Calu3 (cell line): ENCODE measurements around the gene BEST1. TPM values are rescaled to one million over a fixed set of nuclear protein-coding genes. Genes with fewer than 3 reads are reported as not detected.

Experiments
- BruUV-seq: library from RNA; stranded (reverse); fragments of 400-500 nt; replicated peaks from 2 replicates; lab custom pipeline; 2021; lab: Mats Ljungman, UMichigan
- CTCF ChIA-PET: fragments of 300-600 bp; sonication (Branson Sonifier 250); formaldehyde crosslinking; loops from one replicate; lab custom pipeline; 2022; ENCODE audit warnings: antibody characterized with exemption; lab: Charles Lee
- DNase-seq: peaks from one replicate; pipeline ENCODE4 v3.0.0; 2022
- H3K27ac Mint-ChIP-seq: one replicate; pipeline ENCODE4 v1.8.0; 2022; ENCODE audit warnings: mixed read lengths; ENCODE audit not compliant: unreplicated experiment
- H3K27me3 Mint-ChIP-seq: one replicate; pipeline ENCODE4 v1.8.0; 2022; ENCODE audit warnings: mixed read lengths; ENCODE audit not compliant: unreplicated experiment
- H3K36me3 Mint-ChIP-seq: one replicate; pipeline ENCODE4 v1.8.0; 2022; ENCODE audit warnings: mild to moderate bottlenecking, moderate library complexity, mixed read lengths; ENCODE audit not compliant: insufficient read depth, unreplicated experiment
- H3K4me1 Mint-ChIP-seq: one replicate; pipeline ENCODE4 v1.8.0; 2022; ENCODE audit warnings: mild to moderate bottlenecking, low read depth, mixed read lengths; ENCODE audit not compliant: unreplicated experiment
- H3K4me3 Mint-ChIP-seq: one replicate; pipeline ENCODE4 v1.8.0; 2022; ENCODE audit warnings: mild to moderate bottlenecking, low read depth, moderate library complexity, mixed read lengths; ENCODE audit not compliant: unreplicated experiment
- H3K9me3 Mint-ChIP-seq: one replicate; pipeline ENCODE4 v1.8.0; 2022; ENCODE audit warnings: low read depth, mixed read lengths; ENCODE audit not compliant: unreplicated experiment
- CTCF ChIP-seq: fragments of 200-600 bp; IDR thresholded peaks from one replicate; pipeline ENCODE4 v1.8.0; 2022; ENCODE audit warnings: antibody characterized with exemption; ENCODE audit not compliant: unreplicated experiment
- intact Hi-C: fragments of 100-400 bp; cut with micrococcal nuclease; formaldehyde crosslinking; loops from one replicate; pipeline ENCODE4 v1.10.0; 2022; ENCODE audit not compliant: unreplicated experiment
- total RNA-seq: library from RNA; stranded (reverse); gene quantifications from 2 replicates; pipeline ENCODE4 v1.2.3, GENCODE V29; 2022

Gene BEST1
- total RNA-seq, 1 experiment from 2014 or later = 1.1 TPM

- H3K27ac Mint-ChIP-seq = no peak overlapping the region
- no peaks in the 10 kb centered on the region for H3K9me3 Mint-ChIP-seq
- H3K27me3 Mint-ChIP-seq = peaks cover 90% of the 10 kb centered on the region
- intact Hi-C loops = no loop called here
- DNase-seq = no peak
- no peak overlapping the region for H3K4me3 Mint-ChIP-seq
- no peaks in the 10 kb centered on the region for H3K36me3 Mint-ChIP-seq
- no TSS peak for BruUV-seq
- H3K4me1 Mint-ChIP-seq = peaks cover 8% of the 10 kb centered on the region
- CTCF ChIA-PET = no interaction called here
- no peak for TF ChIP-seq CTCF
Measured at GRCh38 chr11:61924064-61924455, 26.1 kb upstream of the BEST1 start.

GRCh38 chr11:61925736-61926135, 24.4 kb upstream of the BEST1 start:
- no TSS peak for BruUV-seq
- H3K4me1 Mint-ChIP-seq = no peaks in the 10 kb centered on the region
- no peak overlapping the region for H3K27ac Mint-ChIP-seq
- no peak for DNase-seq
- intact Hi-C loops = no loop called here
- CTCF ChIA-PET = no interaction called here
- TF ChIP-seq CTCF = no peak
- H3K36me3 Mint-ChIP-seq = no peaks in the 10 kb centered on the region
- peaks cover 73% of the 10 kb centered on the region for H3K27me3 Mint-ChIP-seq
- H3K4me3 Mint-ChIP-seq = no peak overlapping the region
- H3K9me3 Mint-ChIP-seq = no peaks in the 10 kb centered on the region

GRCh38 chr11:61926235-61926634, 23.9 kb upstream of the BEST1 start:
- H3K4me3 Mint-ChIP-seq = no peak overlapping the region
- no TSS peak for BruUV-seq
- no peaks in the 10 kb centered on the region for H3K9me3 Mint-ChIP-seq
- intact Hi-C loops = no loop called here
- no peak for TF ChIP-seq CTCF
- peaks cover 73% of the 10 kb centered on the region for H3K27me3 Mint-ChIP-seq
- no peak for DNase-seq
- no peaks in the 10 kb centered on the region for H3K4me1 Mint-ChIP-seq
- H3K36me3 Mint-ChIP-seq = no peaks in the 10 kb centered on the region
- H3K27ac Mint-ChIP-seq = no peak overlapping the region
- CTCF ChIA-PET = no interaction called here

GRCh38 chr11:61927501-61927900, 22.6 kb upstream of the BEST1 start:
- TF ChIP-seq CTCF = no peak
- intact Hi-C loops = no loop called here
- Mint-ChIP-seq H3K27ac (no peak overlapping the region), H3K4me1 (no peaks in the 10 kb centered on the region), H3K36me3 (no peaks in the 10 kb centered on the region), H3K27me3 (peaks cover 72% of the 10 kb centered on the region), H3K4me3 (no peak overlapping the region), H3K9me3 (no peaks in the 10 kb centered on the region)
- DNase-seq = no peak
- no TSS peak for BruUV-seq
- CTCF ChIA-PET = interaction anchor here (0.6 kb wide), 1 partner anchor 303 kb away, joined by 3 read pairs; no protein-coding TSS in a partner anchor
